ENCODE data around the gene SIRT2.

The SIRT2 gene

GRCh38 chr19:38846097-38846496 is 53.3 kb downstream of the SIRT2 start:
- Histone ChIP-seq H3K27ac (replicated peaks) (no peak overlapping the region), H3K27me3 (ENCODE audit: insufficient read depth, poor library complexity, severe bottlenecking) (no peaks in the 10 kb centered on the region), H3K4me3 (replicated peaks; ENCODE audit: insufficient read depth, low read length) (no peak overlapping the region)
- TF ChIP-seq GABPA (IDR thresholded peaks at IDR 0.05; ENCODE audit: low read depth) (no peak), SPI1 (IDR thresholded peaks at IDR 0.05; ENCODE audit: borderline replicate concordance, low read depth) (no peak), POLR2AphosphoS5 (IDR thresholded peaks at IDR 0.05; ENCODE audit: low read depth) (no peak)
- TF ChIP-seq, protein P1, sequence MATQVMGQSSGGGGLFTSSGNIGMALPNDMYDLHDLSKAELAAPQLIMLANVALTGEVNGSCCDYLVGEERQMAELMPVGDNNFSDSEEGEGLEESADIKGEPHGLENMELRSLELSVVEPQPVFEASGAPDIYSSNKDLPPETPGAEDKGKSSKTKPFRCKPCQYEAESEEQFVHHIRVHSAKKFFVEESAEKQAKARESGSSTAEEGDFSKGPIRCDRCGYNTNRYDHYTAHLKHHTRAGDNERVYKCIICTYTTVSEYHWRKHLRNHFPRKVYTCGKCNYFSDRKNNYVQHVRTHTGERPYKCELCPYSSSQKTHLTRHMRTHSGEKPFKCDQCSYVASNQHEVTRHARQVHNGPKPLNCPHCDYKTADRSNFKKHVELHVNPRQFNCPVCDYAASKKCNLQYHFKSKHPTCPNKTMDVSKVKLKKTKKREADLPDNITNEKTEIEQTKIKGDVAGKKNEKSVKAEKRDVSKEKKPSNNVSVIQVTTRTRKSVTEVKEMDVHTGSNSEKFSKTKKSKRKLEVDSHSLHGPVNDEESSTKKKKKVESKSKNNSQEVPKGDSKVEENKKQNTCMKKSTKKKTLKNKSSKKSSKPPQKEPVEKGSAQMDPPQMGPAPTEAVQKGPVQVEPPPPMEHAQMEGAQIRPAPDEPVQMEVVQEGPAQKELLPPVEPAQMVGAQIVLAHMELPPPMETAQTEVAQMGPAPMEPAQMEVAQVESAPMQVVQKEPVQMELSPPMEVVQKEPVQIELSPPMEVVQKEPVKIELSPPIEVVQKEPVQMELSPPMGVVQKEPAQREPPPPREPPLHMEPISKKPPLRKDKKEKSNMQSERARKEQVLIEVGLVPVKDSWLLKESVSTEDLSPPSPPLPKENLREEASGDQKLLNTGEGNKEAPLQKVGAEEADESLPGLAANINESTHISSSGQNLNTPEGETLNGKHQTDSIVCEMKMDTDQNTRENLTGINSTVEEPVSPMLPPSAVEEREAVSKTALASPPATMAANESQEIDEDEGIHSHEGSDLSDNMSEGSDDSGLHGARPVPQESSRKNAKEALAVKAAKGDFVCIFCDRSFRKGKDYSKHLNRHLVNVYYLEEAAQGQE (IDR thresholded peaks at IDR 0.05; ENCODE audit: insufficient replicate concordance, low read depth): no peak
- TF ChIP-seq, protein P2, sequence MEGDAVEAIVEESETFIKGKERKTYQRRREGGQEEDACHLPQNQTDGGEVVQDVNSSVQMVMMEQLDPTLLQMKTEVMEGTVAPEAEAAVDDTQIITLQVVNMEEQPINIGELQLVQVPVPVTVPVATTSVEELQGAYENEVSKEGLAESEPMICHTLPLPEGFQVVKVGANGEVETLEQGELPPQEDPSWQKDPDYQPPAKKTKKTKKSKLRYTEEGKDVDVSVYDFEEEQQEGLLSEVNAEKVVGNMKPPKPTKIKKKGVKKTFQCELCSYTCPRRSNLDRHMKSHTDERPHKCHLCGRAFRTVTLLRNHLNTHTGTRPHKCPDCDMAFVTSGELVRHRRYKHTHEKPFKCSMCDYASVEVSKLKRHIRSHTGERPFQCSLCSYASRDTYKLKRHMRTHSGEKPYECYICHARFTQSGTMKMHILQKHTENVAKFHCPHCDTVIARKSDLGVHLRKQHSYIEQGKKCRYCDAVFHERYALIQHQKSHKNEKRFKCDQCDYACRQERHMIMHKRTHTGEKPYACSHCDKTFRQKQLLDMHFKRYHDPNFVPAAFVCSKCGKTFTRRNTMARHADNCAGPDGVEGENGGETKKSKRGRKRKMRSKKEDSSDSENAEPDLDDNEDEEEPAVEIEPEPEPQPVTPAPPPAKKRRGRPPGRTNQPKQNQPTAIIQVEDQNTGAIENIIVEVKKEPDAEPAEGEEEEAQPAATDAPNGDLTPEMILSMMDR (IDR thresholded peaks at IDR 0.05; ENCODE audit: insufficient read depth, low read length): no peak
- no peak for DNase-seq (ENCODE audit: low read depth in 1 of 2, low spot score in 1 of 2)

DNA sequence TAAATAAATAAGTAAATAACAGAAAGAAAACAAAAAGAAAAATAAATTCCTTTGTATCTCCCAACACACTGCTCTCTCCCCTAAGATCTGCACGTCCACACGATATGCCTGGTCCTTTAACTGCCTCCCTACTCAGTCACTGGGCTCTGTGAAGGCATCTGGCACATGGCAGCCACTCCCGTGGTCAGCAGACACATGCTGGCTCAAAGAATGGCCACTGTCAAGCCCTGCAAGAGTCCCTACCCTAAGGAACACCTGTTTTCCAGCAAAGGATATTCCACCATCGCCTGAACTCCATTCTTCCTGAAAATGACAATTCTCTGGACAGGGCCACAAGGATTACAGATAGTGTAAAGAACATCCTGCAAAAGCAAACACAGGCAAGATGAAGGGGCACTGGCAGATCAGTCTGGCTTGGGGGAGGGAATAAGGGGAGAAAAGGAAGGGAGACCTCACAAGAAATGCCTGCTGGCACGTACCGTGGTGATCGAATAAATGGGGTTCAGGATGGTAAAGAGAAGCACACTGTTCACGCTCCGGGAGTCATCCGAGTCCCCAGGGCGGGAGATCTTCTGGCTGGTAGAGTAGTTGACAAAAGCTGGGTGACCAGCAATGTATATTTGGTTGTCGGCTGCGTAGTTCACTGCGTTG is 53.9 kb downstream of the SIRT2 start:
- Histone ChIP-seq H3K4me3 (replicated peaks; ENCODE audit: insufficient read depth, low read length) (no peak overlapping the region), H3K27ac (replicated peaks) (no peak overlapping the region), H3K27me3 (ENCODE audit: insufficient read depth, poor library complexity, severe bottlenecking) (no peaks in the 10 kb centered on the region)
- TF ChIP-seq SPI1 (IDR thresholded peaks at IDR 0.05; ENCODE audit: borderline replicate concordance, low read depth) (no peak), POLR2AphosphoS5 (IDR thresholded peaks at IDR 0.05; ENCODE audit: low read depth) (no peak; the same call in 1 of the 2 replicates), GABPA (IDR thresholded peaks at IDR 0.05; ENCODE audit: low read depth) (no peak)
- TF ChIP-seq, protein P1 (IDR thresholded peaks at IDR 0.05; ENCODE audit: insufficient replicate concordance, low read depth): no peak
- TF ChIP-seq, protein P2 (IDR thresholded peaks at IDR 0.05; ENCODE audit: insufficient read depth, low read length): no peak
- no peak for DNase-seq (ENCODE audit: low read depth in 1 of 2, low spot score in 1 of 2)

- no peak for DNase-seq (ENCODE audit: low read depth in 1 of 2, low spot score in 1 of 2)
- TF ChIP-seq GABPA (IDR thresholded peaks at IDR 0.05; ENCODE audit: low read depth) (no peak), POLR2AphosphoS5 (IDR thresholded peaks at IDR 0.05; ENCODE audit: low read depth) (no peak)
- TF ChIP-seq, protein P2 (IDR thresholded peaks at IDR 0.05; ENCODE audit: insufficient read depth, low read length): no peak
- TF ChIP-seq, protein P1 (IDR thresholded peaks at IDR 0.05; ENCODE audit: insufficient replicate concordance, low read depth): no peak
- Histone ChIP-seq H3K4me3 (replicated peaks; ENCODE audit: insufficient read depth, low read length) (no peak overlapping the region), H3K27me3 (ENCODE audit: insufficient read depth, poor library complexity, severe bottlenecking) (no peaks in the 10 kb centered on the region), H3K27ac (replicated peaks) (no peak overlapping the region)
Measured at GRCh38 chr19:38844093-38844686, 55.2 kb downstream of the SIRT2 start.

All from HL-60 (cell line).